ENCODE measurements around the gene OR5B21.

GRCh38 chr11:58513747-58514367 is 6.0 kb upstream of the OR5B21 start:
- TF ChIP-seq CTCF (IDR thresholded peaks at IDR 0.05) (peak; percentile 33 to 48 (median 46)), POLR2A (IDR thresholded peaks at IDR 0.05) (no peak)

All from right lobe of liver (tissue), 4 donors.